ENCODE measurements around the gene RNU5B-1. TPM values are rescaled to one million over a fixed set of nuclear protein-coding genes. Genes with fewer than 3 reads are reported as not detected.
A peak's percentile ranks its signal among the peaks of the same experiment; 100 is the strongest.

Gene RNU5B-1
- total and polyA plus RNA-seq, 10 donors, result 24.2 to 62.3 (median 32.6) TPM; not detected in 6

DNA sequence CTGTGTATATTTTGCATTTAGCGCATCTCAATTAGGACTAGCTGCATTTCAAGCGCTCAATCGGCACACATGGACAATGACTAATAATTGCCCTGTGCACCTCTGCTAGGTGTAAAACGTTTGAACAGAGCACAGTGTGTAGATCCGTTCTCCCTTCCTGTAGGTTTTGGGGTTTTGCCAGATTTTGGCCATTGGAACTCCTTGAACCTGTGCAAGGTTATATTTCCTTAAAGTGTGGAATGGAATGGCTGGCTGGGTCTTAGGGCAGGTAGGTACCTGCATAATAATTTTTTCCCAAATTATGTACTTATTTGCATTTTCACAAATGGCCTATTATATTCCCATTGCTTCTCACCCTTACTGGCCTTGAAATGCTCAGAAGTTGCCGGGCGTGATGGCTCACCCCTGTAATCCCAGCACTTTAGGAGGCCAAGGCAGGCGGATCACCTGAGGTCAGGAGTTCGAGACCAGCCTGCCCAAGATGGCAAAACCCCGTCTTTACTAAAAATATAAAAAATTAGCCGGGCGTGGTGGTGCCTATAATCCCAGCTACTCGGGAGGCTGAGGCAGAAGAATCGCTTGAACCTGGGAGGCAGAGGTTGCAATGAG is 777 bp downstream of the RNU5B-1 start:
- TF ChIP-seq POLR2AphosphoS5 (IDR thresholded peaks at IDR 0.05) (no peak), CTCF (IDR thresholded peaks at IDR 0.05 in 8 of 11, conservative IDR thresholded peaks at IDR 0.05 in 3 of 11) (no peak), POLR2A (IDR thresholded peaks at IDR 0.05) (no peak)
- H3K36me3 ChIP-seq, result no peaks in the 10 kb centered on the region
- no peaks in the 10 kb centered on the region for H3K9me3 ChIP-seq
- peak; percentile 65 for DNase-seq
- H3K27me3 ChIP-seq (replicated peaks in 1 of 7), result no peaks in the 10 kb centered on the region
- intact Hi-C loops (cut with DNase I; ENCODE audit: low total_unique reads), result no loop called here
- peak overlapping the region in 5 of 8 donors; percentile 3 to 80 (median 46) for H3K4me3 ChIP-seq
- peaks cover 4 to 36% (median 20%) of the 10 kb centered on the region in 6 donors for H3K4me1 ChIP-seq
- WGBS, 5 donors, result 46 to 57% (median 56%) methylated on average over 14 of the region's 14 CpGs
- peak overlapping the region; percentile 79 to 94 (median 90) for H3K27ac ChIP-seq

GRCh38 chr15:65305776-65306175 is 1.3 kb downstream of the RNU5B-1 start:
- H3K9me3 ChIP-seq, result no peaks in the 10 kb centered on the region
- intact Hi-C loops (cut with DNase I; ENCODE audit: low total_unique reads), result no loop called here
- no peaks in the 10 kb centered on the region for H3K36me3 ChIP-seq
- peak; percentile 41 for DNase-seq
- no peak for TF ChIP-seq POLR2AphosphoS5 (IDR thresholded peaks at IDR 0.05)
- TF ChIP-seq CTCF (IDR thresholded peaks at IDR 0.05 in 8 of 11, conservative IDR thresholded peaks at IDR 0.05 in 3 of 11), result no peak
- TF ChIP-seq POLR2A (IDR thresholded peaks at IDR 0.05), result no peak
- H3K4me3 ChIP-seq, result no peak overlapping the region
- H3K27me3 ChIP-seq (replicated peaks in 1 of 7), result no peaks in the 10 kb centered on the region
- H3K27ac ChIP-seq, result peak overlapping the region in 1 of 8 donors; percentile 91
- 78 to 85% (median 82%) methylated on average over 3 of the region's 3 CpGs for WGBS, 5 donors
- peaks cover 4 to 36% (median 20%) of the 10 kb centered on the region in 6 donors for H3K4me1 ChIP-seq

DNA sequence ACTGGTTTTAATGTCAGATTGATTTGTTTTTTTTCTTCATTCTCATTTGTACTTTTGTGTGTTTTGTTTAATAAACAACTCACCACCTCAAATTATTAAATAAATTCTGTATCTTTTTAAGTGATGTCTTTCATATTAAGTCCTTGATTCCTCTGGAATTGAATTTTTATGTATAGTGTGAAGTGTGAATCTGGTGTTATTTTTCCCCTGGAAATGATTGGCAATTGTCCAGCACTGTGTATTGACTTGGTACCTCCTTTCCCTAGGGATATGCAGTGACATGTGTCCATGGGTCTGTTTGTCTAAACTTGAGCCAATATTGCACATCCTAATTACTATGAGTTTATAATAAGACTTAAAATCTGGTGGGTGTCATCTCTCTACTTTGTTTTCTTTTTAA is 2.1 kb downstream of the RNU5B-1 start:
- Histone ChIP-seq H3K36me3 (no peaks in the 10 kb centered on the region), H3K4me1 (peaks cover 4 to 36% (median 20%) of the 10 kb centered on the region in 6 donors), H3K9me3 (no peaks in the 10 kb centered on the region), H3K27ac (no peak overlapping the region), H3K27me3 (replicated peaks in 1 of 7) (no peaks in the 10 kb centered on the region), H3K4me3 (no peak overlapping the region)
- DNase-seq, result no peak
- no peak for TF ChIP-seq CTCF (IDR thresholded peaks at IDR 0.05 in 8 of 11, conservative IDR thresholded peaks at IDR 0.05 in 3 of 11)
- no peak for TF ChIP-seq POLR2A (IDR thresholded peaks at IDR 0.05)
- TF ChIP-seq POLR2AphosphoS5 (IDR thresholded peaks at IDR 0.05), result no peak
- intact Hi-C loops (cut with DNase I; ENCODE audit: low total_unique reads), result no loop called here

GRCh38 chr15:65307978-65308377 is 3.5 kb downstream of the RNU5B-1 start:
- Histone ChIP-seq H3K27ac (no peak overlapping the region), H3K27me3 (replicated peaks in 1 of 7) (no peaks in the 10 kb centered on the region), H3K9me3 (no peaks in the 10 kb centered on the region), H3K4me1 (peaks cover 4 to 34% (median 20%) of the 10 kb centered on the region in 6 donors), H3K36me3 (no peaks in the 10 kb centered on the region), H3K4me3 (no peak overlapping the region)
- intact Hi-C loops (cut with DNase I; ENCODE audit: low total_unique reads), result no loop called here
- peak; percentile 15 for DNase-seq
- WGBS, 5 donors, result 85 to 89% (median 88%) methylated on average over 6 of the region's 6 CpGs
- no peak for TF ChIP-seq CTCF (IDR thresholded peaks at IDR 0.05 in 8 of 11, conservative IDR thresholded peaks at IDR 0.05 in 3 of 11)
- no peak for TF ChIP-seq POLR2A (IDR thresholded peaks at IDR 0.05)
- TF ChIP-seq POLR2AphosphoS5 (IDR thresholded peaks at IDR 0.05), result no peak

All from spleen (tissue), 11 donors.